Esophagus squamous epithelium (tissue), 4 donors: ENCODE results near the gene FIGN.

Experiments used
- CTCF ChIP-seq, 6 experiments: fragments of 450-650 bp in 4 of 6; fragments of 200-600 bp in 2 of 6; sonication (generic) in 2 of 6; IDR thresholded peaks; one replicate each; pipeline ENCODE4 v1.5.1; 2016 to 2019; ENCODE audit warnings: antibody characterized with exemption in 6 of 6, mild to moderate bottlenecking in 4 of 6, moderate library complexity in 4 of 6
- POLR2A ChIP-seq, 4 donors: fragments of 450-650 bp; IDR thresholded peaks; one replicate each; pipeline ENCODE4 v1.6.1; 2017; ENCODE audit warnings: antibody characterized with exemption in 4 of 4, mild to moderate bottlenecking in 4 of 4, moderate library complexity in 3 of 4

- TF ChIP-seq CTCF (IDR thresholded peaks at IDR 0.05): no peak
- TF ChIP-seq POLR2A (IDR thresholded peaks at IDR 0.05): no peak
Observed at GRCh38 chr2:163768881-163769695, 33.3 kb upstream of the FIGN start.
